ENCODE measurements around the gene ZBTB20. TPM values are rescaled to one million over a fixed set of nuclear protein-coding genes. Genes with fewer than 3 reads are reported as not detected.
A peak's percentile ranks its signal among the peaks of the same experiment; 100 is the strongest.

ZBTB20 gene
- total and polyA plus RNA-seq, 10 donors = 0.32 to 89.7 (median 71.8) TPM

DNA sequence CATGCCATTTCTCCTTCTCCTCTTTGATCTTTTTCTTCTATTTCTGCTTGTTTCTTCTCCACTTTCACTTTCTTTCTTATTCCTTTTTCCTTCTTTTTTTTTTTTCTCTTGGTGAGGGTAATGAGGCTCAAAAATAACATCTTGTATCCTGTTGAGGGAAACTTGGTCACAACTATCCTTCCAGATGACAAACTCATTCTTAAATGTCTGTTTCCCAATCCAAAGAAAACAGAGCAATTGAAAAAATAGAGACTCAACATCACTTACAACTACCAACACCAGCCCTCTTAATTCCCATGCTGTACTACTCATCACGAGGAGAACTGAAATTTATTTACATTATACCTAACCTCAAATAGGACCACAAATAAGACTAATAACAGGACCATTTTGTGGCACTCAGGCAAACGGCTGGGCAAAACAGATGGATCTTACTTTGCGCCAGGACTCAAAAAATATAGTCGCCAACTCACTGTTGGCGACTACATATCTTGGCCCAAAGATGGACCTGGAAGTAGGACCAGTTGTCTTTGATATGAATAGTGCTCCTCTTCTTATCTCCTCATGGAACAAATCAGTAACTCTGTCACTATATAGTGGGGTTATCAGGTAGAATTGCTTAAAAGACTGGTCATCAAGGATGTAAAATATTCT lies 343.9 kb downstream of the ZBTB20 start:
- 89 to 96% (median 94%) methylated on average over 5 of the region's 5 CpGs for WGBS, 5 donors
- Histone ChIP-seq H3K9me3 (no peaks in the 10 kb centered on the region), H3K4me1 (no peaks in the 10 kb centered on the region), H3K4me3 (no peak overlapping the region), H3K27me3 (replicated peaks in 1 of 7) (no peaks in the 10 kb centered on the region), H3K36me3 (no peaks in the 10 kb centered on the region), H3K27ac (peak overlapping the region in 1 of 8 donors; percentile 35)
- no peak for TF ChIP-seq POLR2A (IDR thresholded peaks at IDR 0.05)
- TF ChIP-seq POLR2AphosphoS5 (IDR thresholded peaks at IDR 0.05) = no peak
- DNase-seq = no peak
- intact Hi-C loops (cut with DNase I; ENCODE audit: low total_unique reads) = no loop called here

DNA sequence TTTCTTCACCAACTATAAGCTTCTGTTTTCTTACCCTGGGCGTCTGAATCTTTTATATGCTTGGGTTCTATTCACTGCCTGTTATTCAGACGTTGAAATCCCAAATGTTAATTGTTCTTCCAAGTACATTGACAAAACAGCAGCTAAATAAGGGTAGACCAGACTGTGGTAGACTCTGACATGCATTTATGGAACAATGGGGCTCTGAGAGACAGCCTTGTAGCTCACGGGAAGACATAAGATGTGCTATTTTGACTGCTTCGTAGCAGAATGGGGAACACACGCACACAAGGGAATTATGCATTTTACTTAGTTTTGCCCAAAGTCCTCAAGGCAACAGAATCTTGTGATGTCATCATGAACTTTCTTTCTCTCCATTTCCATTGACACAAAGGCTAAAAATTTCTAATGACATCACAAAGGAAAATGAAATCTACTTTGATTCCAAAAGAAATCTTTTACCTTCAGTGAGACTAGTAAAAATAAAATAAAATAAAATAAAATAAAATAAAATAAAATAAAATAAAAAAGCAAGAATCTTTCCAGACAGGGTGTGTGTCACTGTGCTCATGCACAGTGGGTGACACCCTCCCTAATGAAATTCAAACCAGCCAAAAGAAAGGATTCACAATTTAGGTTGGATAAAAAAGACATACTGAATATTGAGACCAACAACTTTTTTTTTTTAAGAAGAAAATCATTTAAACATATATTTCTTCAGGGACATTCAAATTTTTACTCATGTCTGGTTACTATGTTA lies 346.6 kb downstream of the ZBTB20 start:
- Histone ChIP-seq H3K4me1 (no peaks in the 10 kb centered on the region), H3K27ac (no peak overlapping the region), H3K36me3 (no peaks in the 10 kb centered on the region), H3K9me3 (no peaks in the 10 kb centered on the region), H3K27me3 (replicated peaks in 1 of 7) (no peaks in the 10 kb centered on the region), H3K4me3 (no peak overlapping the region)
- 82 to 91% (median 84%) methylated on average over 5 of the region's 5 CpGs for WGBS, 5 donors
- intact Hi-C loops (cut with DNase I; ENCODE audit: low total_unique reads) = no loop called here
- no peak for DNase-seq
- no peak for TF ChIP-seq CTCF (IDR thresholded peaks at IDR 0.05 in 8 of 11, conservative IDR thresholded peaks at IDR 0.05 in 3 of 11)
- no peak for TF ChIP-seq POLR2A (IDR thresholded peaks at IDR 0.05)
- no peak for TF ChIP-seq POLR2AphosphoS5 (IDR thresholded peaks at IDR 0.05)

DNA sequence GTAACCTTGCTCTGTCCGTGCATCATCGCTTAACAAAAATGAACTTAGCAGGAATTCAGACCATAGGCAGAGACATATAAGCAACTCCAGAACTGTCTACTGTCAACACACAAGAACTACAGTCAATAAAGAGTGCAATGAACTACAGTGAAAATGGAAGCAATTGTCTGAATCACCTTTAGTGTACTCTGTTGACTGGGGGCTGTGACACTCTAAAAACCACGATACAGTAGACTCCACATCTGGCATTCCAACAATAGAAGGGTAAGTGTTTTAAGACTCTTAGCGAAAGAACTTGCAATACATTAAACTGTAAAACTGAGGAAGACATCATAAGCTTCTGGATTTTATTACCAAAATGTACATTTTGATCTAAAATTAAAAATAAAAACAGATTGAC lies 347.3 kb downstream of the ZBTB20 start:
- no peak overlapping the region for H3K4me3 ChIP-seq
- H3K4me1 ChIP-seq = no peaks in the 10 kb centered on the region
- 91 to 99% (median 94%) methylated on average over 4 of the region's 4 CpGs for WGBS, 5 donors
- TF ChIP-seq POLR2AphosphoS5 (IDR thresholded peaks at IDR 0.05) = no peak
- TF ChIP-seq POLR2A (IDR thresholded peaks at IDR 0.05) = no peak
- no peak for TF ChIP-seq CTCF (IDR thresholded peaks at IDR 0.05 in 8 of 11, conservative IDR thresholded peaks at IDR 0.05 in 3 of 11)
- no peaks in the 10 kb centered on the region for H3K27me3 ChIP-seq (replicated peaks in 1 of 7)
- no peaks in the 10 kb centered on the region for H3K36me3 ChIP-seq
- intact Hi-C loops (cut with DNase I; ENCODE audit: low total_unique reads) = no loop called here
- DNase-seq = no peak
- no peak overlapping the region for H3K27ac ChIP-seq
- no peaks in the 10 kb centered on the region for H3K9me3 ChIP-seq

DNA sequence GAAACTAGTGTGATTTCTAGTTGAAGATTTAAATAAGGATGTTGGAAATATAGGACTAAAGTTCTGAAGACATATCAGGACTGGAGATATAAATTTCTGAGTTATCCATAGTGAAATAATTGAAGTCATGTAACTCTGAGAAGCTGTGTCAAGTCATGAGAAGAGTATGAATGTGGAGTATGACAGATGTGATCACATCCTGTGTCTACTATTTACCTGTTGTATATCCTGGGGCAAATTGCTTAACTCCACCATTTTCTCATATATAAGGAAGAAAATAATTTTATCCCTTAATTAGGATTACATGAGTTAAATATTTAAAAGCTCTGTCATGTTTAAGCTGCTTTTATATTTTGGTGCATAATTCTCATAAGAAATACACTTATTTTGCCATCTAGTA lies 350.3 kb downstream of the ZBTB20 start:
- Histone ChIP-seq H3K27me3 (replicated peaks in 1 of 7) (no peaks in the 10 kb centered on the region), H3K4me1 (no peaks in the 10 kb centered on the region), H3K36me3 (no peaks in the 10 kb centered on the region), H3K4me3 (no peak overlapping the region), H3K27ac (no peak overlapping the region), H3K9me3 (no peaks in the 10 kb centered on the region)
- DNase-seq = no peak
- TF ChIP-seq POLR2A (IDR thresholded peaks at IDR 0.05) (no peak), POLR2AphosphoS5 (IDR thresholded peaks at IDR 0.05) (no peak)
- intact Hi-C loops (cut with DNase I; ENCODE audit: low total_unique reads) = no loop called here

DNA sequence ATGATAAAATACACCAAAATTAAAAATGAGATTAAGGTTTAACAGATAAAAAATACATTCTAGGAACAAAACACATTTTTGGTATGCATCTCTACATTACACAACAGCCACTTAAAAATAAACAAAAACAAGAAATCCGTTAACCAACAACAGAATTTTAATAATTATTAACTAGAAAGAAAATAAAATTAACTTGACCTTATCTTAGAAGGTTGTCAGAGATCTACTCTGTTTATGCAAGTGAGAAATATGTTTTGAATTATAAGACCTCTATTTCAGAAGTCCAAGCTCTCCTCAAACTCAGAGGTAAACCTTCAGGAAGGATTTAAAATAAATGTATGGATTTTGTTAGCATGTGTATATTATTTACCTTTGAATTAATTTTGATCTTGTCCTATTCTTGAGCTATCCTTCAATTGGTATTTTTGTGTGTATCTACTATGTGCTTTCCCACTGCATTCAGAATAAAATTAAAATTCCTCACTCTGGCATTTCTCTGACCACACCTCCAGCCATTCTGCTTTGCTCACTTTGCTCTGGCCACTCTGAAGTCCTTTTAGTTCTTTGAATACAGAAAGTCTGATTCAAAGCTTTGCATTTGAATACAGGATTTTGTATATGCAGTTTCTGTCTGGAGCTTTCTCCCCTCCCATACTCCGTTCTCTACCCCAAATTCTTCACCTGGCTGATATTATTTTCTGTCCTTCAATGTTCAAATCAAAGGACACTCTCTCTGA lies 352.0 kb downstream of the ZBTB20 start:
- no peak for DNase-seq
- Histone ChIP-seq H3K27me3 (replicated peaks in 1 of 7) (no peaks in the 10 kb centered on the region), H3K9me3 (no peaks in the 10 kb centered on the region), H3K36me3 (no peaks in the 10 kb centered on the region), H3K4me1 (no peaks in the 10 kb centered on the region), H3K27ac (no peak overlapping the region), H3K4me3 (no peak overlapping the region)
- WGBS, 5 donors = 85 to 96% (median 95%) methylated on average over 2 of the region's 2 CpGs
- TF ChIP-seq POLR2A (IDR thresholded peaks at IDR 0.05) (no peak), POLR2AphosphoS5 (IDR thresholded peaks at IDR 0.05) (no peak), CTCF (IDR thresholded peaks at IDR 0.05 in 8 of 11, conservative IDR thresholded peaks at IDR 0.05 in 3 of 11) (no peak)
- intact Hi-C loops (cut with DNase I; ENCODE audit: low total_unique reads) = no loop called here

Measured in spleen (tissue), 11 donors.